ENCODE measurements around the gene ITPRIP. TPM values are rescaled to one million over a fixed set of nuclear protein-coding genes. Genes with fewer than 3 reads are reported as not detected.

The ITPRIP gene
- polyA plus RNA-seq (ENCODE audit: insufficient read depth in 1 of 5, insufficient read length in 5 of 5, low replicate concordance in 1 of 5) = 10 to 100 TPM; 12.8 to 18.4 (median 17.2) TPM
- long read RNA-seq, donor 1, full-length matches to known transcripts = 9 of 9 reads
- long read RNA-seq, donor 1, partial matches to known transcripts = 0 of 9 reads
- long read RNA-seq, donor 1, other reads (novel, unspliced or antisense) = 0 of 9 reads
- long read RNA-seq, donor 2, full-length matches to known transcripts = 4 of 4 reads
- long read RNA-seq, donor 2, partial matches to known transcripts = 0 of 4 reads
- long read RNA-seq, donor 2, other reads (novel, unspliced or antisense) = 0 of 4 reads
- long read RNA-seq, donor 3, full-length matches to known transcripts = 2 of 2 reads
- long read RNA-seq, donor 3, partial matches to known transcripts = 0 of 2 reads
- long read RNA-seq, donor 3, other reads (novel, unspliced or antisense) = 0 of 2 reads
- long read RNA-seq, donor 4, full-length matches to known transcripts = 6 of 6 reads
- long read RNA-seq, donor 4, partial matches to known transcripts = 0 of 6 reads
- long read RNA-seq, donor 4, other reads (novel, unspliced or antisense) = 0 of 6 reads
- long read RNA-seq, donor 5, full-length matches to known transcripts = 5 of 5 reads
- long read RNA-seq, donor 5, partial matches to known transcripts = 0 of 5 reads
- long read RNA-seq, donor 5, other reads (novel, unspliced or antisense) = 0 of 5 reads
- long read RNA-seq, donor 6, full-length matches to known transcripts = 15 of 15 reads
- long read RNA-seq, donor 6, partial matches to known transcripts = 0 of 15 reads
- long read RNA-seq, donor 6, other reads (novel, unspliced or antisense) = 0 of 15 reads
- long read RNA-seq, donor 7, full-length matches to known transcripts = 10 of 10 reads
- long read RNA-seq, donor 7, partial matches to known transcripts = 0 of 10 reads
- long read RNA-seq, donor 7, other reads (novel, unspliced or antisense) = 0 of 10 reads
- long read RNA-seq, donor 8, full-length matches to known transcripts = 1 of 1 reads
- long read RNA-seq, donor 8, partial matches to known transcripts = 0 of 1 reads
- long read RNA-seq, donor 8, other reads (novel, unspliced or antisense) = 0 of 1 reads

GRCh38 chr10:104337985-104338735, at the start of gene ITPRIP:
Gene ITPRIP (minus strand): TSS chr10:104338465. CDS start chr10:104316051, 22,414 bp downstream.
- peak; percentile 89 to 90 for DNase-seq

- DNase-seq = no peak
Observed at GRCh38 chr10:104387130-104387888, 49.0 kb upstream of the ITPRIP start.

GRCh38 chr10:104380336-104380735, 42.1 kb upstream of the ITPRIP start:
- DNase-seq = no peak

GRCh38 chr10:104376784-104377300, 38.6 kb upstream of the ITPRIP start:
- DNase-seq = no peak

- no peak for DNase-seq
Observed at GRCh38 chr10:104374591-104374990, 36.3 kb upstream of the ITPRIP start.

GRCh38 chr10:104371753-104372152, 33.5 kb upstream of the ITPRIP start:
- no peak for DNase-seq

GRCh38 chr10:104368381-104368780, 30.1 kb upstream of the ITPRIP start:
- no peak for DNase-seq

GRCh38 chr10:104367904-104368303, 29.6 kb upstream of the ITPRIP start:
- no peak for DNase-seq

GRCh38 chr10:104359811-104360210, 21.5 kb upstream of the ITPRIP start:
- no peak for DNase-seq

- peak; percentile 90 to 92 for DNase-seq
Observed at GRCh38 chr10:104353325-104354048, 15.2 kb upstream of the ITPRIP start, which contains the start of gene CFAP58. Gene CFAP58 (plus strand): TSS chr10:104353833. CDS start chr10:104353898, 65 bp downstream.

- no peak for DNase-seq
Observed at GRCh38 chr10:104351919-104352318, 13.7 kb upstream of the ITPRIP start.

- DNase-seq = no peak
Observed at GRCh38 chr10:104351061-104351702, 12.9 kb upstream of the ITPRIP start.

GRCh38 chr10:104350127-104350635, 11.9 kb upstream of the ITPRIP start:
- peak; percentile 54 to 55 for DNase-seq

GRCh38 chr10:104349623-104350126, 11.4 kb upstream of the ITPRIP start:
- DNase-seq = peak in 1 of 2 donors; percentile 51

- DNase-seq = no peak
Observed at GRCh38 chr10:104348601-104349000, 10.3 kb upstream of the ITPRIP start.

GRCh38 chr10:104347295-104348045, 9.2 kb upstream of the ITPRIP start:
- no peak for DNase-seq

- no peak for DNase-seq
Observed at GRCh38 chr10:104345941-104346340, 7.7 kb upstream of the ITPRIP start.

- no peak for DNase-seq
Observed at GRCh38 chr10:104345515-104345914, 7.2 kb upstream of the ITPRIP start.

All from right lung (tissue), 10 donors.